WTC11 (cell line): ENCODE results near the gene RPL39L. TPM values are rescaled to one million over a fixed set of nuclear protein-coding genes. Genes with fewer than 3 reads are reported as not detected.

Experiments
- ATAC-seq: fragments of 200-7000 bp; cut with Tn5 transposase; 2 replicates; pipeline ENCODE4 v1.10.0; 2021; ENCODE audit warnings: mild to moderate bottlenecking, moderate library complexity
- CTCF ChIA-PET: fragments of 300-600 bp; sonication (Branson Sonifier 250); formaldehyde crosslinking; loops from one replicate; lab custom pipeline; 2021; ENCODE audit warnings: antibody characterized with exemption; lab: Charles Lee
- POLR2A ChIA-PET: fragments of 350-600 bp; sonication (Branson Sonifier 250); formaldehyde crosslinking; loops from one replicate; lab custom pipeline; 2021; ENCODE audit warnings: antibody characterized with exemption; lab: Charles Lee
- DNase-seq: peaks from one replicate; pipeline ENCODE4 v3.0.0; 2021; ENCODE audit warnings: low spot score
- H3K27ac Mint-ChIP-seq: 2 replicates; pipeline ENCODE4 v1.8.0; 2021; ENCODE audit warnings: mixed read lengths
- H3K27me3 Mint-ChIP-seq: 2 replicates; pipeline ENCODE4 v1.8.0; 2021; ENCODE audit warnings: low read depth, mild to moderate bottlenecking, moderate library complexity, mixed read lengths
- H3K36me3 Mint-ChIP-seq: 2 replicates; pipeline ENCODE4 v1.8.0; 2021; ENCODE audit warnings: mixed read lengths
- H3K4me1 Mint-ChIP-seq: 2 replicates; pipeline ENCODE4 v1.8.0; 2022; ENCODE audit warnings: mixed read lengths
- H3K4me3 Mint-ChIP-seq: 2 replicates; pipeline ENCODE4 v1.8.0; 2021; ENCODE audit warnings: mild to moderate bottlenecking, moderate library complexity, mixed read lengths
- H3K9me3 Mint-ChIP-seq: 2 replicates; pipeline ENCODE4 v1.8.0; 2021; ENCODE audit warnings: mixed read lengths
- CREM ChIP-seq: sonication (generic); formaldehyde crosslinking; IDR thresholded peaks from 2 replicates; pipeline ENCODE4 v1.8.1; 2022; ENCODE audit warnings: mild to moderate bottlenecking, missing genetic modification reagents, moderate library complexity
- IRF2 ChIP-seq: sonication (generic); formaldehyde crosslinking; IDR thresholded peaks from 2 replicates; pipeline ENCODE4 v1.8.0; 2022; ENCODE audit warnings: low read depth, missing genetic modification reagents, borderline replicate concordance
- JUN ChIP-seq: sonication (generic); formaldehyde crosslinking; IDR thresholded peaks from 2 replicates; pipeline ENCODE4 v1.8.0; 2023; ENCODE audit warnings: mild to moderate bottlenecking, missing genetic modification reagents
- MXD4 ChIP-seq: fragments of 250-450 bp; sonication (Bioruptor Pico); IDR thresholded peaks from 2 replicates; pipeline ENCODE4 v1.8.0; 2021; ENCODE audit warnings: mild to moderate bottlenecking, moderate library complexity, borderline replicate concordance
- NFATC4 ChIP-seq: fragments of 250-450 bp; sonication (Bioruptor Pico); IDR thresholded peaks from 2 replicates; pipeline ENCODE4 v1.9.0; 2021; ENCODE audit warnings: mild to moderate bottlenecking
- NR3C1 ChIP-seq: sonication (generic); formaldehyde crosslinking; conservative IDR thresholded peaks from 2 replicates; pipeline ENCODE4 v1.8.1; 2023; ENCODE audit warnings: low read depth, mild to moderate bottlenecking, missing genetic modification reagents
- OVOL2 ChIP-seq: fragments of 250-450 bp; sonication (Bioruptor Pico); IDR thresholded peaks from 2 replicates; pipeline ENCODE4 v1.9.0; 2021; ENCODE audit warnings: mild to moderate bottlenecking, borderline replicate concordance
- ZBTB21 ChIP-seq: sonication (generic); formaldehyde crosslinking; IDR thresholded peaks from 2 replicates; pipeline ENCODE4 v1.8.1; 2023; ENCODE audit warnings: mild to moderate bottlenecking, missing genetic modification reagents, borderline replicate concordance
- ZNF219 ChIP-seq: sonication (generic); formaldehyde crosslinking; IDR thresholded peaks from 2 replicates; pipeline ENCODE4 v1.8.0; 2023; ENCODE audit warnings: missing genetic modification reagents, mild to moderate bottlenecking, borderline replicate concordance
- ZNF232 ChIP-seq: sonication (generic); formaldehyde crosslinking; IDR thresholded peaks from 2 replicates; pipeline ENCODE4 v1.8.0; 2022; ENCODE audit warnings: mild to moderate bottlenecking, missing genetic modification reagents
- ZNF263 ChIP-seq: sonication (generic); formaldehyde crosslinking; IDR thresholded peaks from 2 replicates; pipeline ENCODE4 v1.8.1; 2022; ENCODE audit warnings: low read depth, mild to moderate bottlenecking, moderate library complexity, missing genetic modification reagents
- ZNF423 ChIP-seq: fragments of 250-450 bp; sonication (Bioruptor Pico); IDR thresholded peaks from 2 replicates; pipeline ENCODE4 v2.1.2; 2022; ENCODE audit warnings: mild to moderate bottlenecking, moderate library complexity
- ZNF671 ChIP-seq: fragments of 250-450 bp; sonication (Bioruptor Pico); IDR thresholded peaks from 2 replicates; pipeline ENCODE4 v1.8.0; 2021; ENCODE audit warnings: mild to moderate bottlenecking
- total RNA-seq: library from RNA; stranded (reverse); gene quantifications from 3 replicates; pipeline ENCODE4 v1.2.3, GENCODE V29; 2021
- TF ChIP-seq, protein P1 (sequence below): sonication (generic); formaldehyde crosslinking; IDR thresholded peaks from 2 replicates; pipeline ENCODE4 v1.8.1; 2023; ENCODE audit warnings: mild to moderate bottlenecking, missing genetic modification reagents, moderate library complexity
- TF ChIP-seq, protein P2 (sequence below): sonication (generic); formaldehyde crosslinking; IDR thresholded peaks from 2 replicates; pipeline ENCODE4 v1.8.1; 2023; ENCODE audit warnings: mild to moderate bottlenecking, moderate library complexity, missing genetic modification reagents
- TF ChIP-seq, protein P3 (sequence below): sonication (generic); formaldehyde crosslinking; IDR thresholded peaks from 2 replicates; pipeline ENCODE4 v1.8.1; 2023; ENCODE audit warnings: mild to moderate bottlenecking, missing genetic modification reagents, moderate library complexity
- TF ChIP-seq, protein P4 (sequence below): sonication (generic); formaldehyde crosslinking; IDR thresholded peaks from 2 replicates; pipeline ENCODE4 v1.8.1; 2023; ENCODE audit warnings: mild to moderate bottlenecking, missing genetic modification reagents, borderline replicate concordance
- TF ChIP-seq, protein P5 (sequence below): sonication (generic); formaldehyde crosslinking; IDR thresholded peaks from 2 replicates; pipeline ENCODE4 v1.8.1; 2022; ENCODE audit warnings: low read depth, missing genetic modification reagents, borderline replicate concordance
- TF ChIP-seq, protein P6 (sequence below): sonication (generic); formaldehyde crosslinking; IDR thresholded peaks from 2 replicates; pipeline ENCODE4 v1.8.0; 2023; ENCODE audit warnings: missing genetic modification reagents

The RPL39L gene
- total RNA-seq, 1 experiment from 2014 or later = 78.3 TPM

DNA sequence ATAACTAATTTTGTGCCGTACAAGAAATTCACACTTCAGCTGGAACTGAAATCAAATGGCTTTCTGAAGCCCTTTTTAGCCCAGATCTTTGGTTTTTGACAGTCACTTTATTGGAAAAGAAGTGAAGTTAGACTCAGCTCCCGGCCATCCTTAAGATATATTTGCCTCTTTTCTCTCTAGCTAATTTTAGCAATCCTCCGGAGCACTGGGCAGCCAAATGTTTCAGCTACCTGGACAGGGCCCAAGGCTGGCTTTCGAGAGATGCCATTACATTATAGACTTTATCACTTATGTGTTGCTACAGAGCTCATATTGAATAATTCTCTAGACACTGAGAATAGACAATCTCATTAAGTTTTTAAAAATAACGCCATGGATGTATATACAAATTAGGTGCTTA lies 28.5 kb upstream of the RPL39L start (continued):
- TF ChIP-seq, protein P1, sequence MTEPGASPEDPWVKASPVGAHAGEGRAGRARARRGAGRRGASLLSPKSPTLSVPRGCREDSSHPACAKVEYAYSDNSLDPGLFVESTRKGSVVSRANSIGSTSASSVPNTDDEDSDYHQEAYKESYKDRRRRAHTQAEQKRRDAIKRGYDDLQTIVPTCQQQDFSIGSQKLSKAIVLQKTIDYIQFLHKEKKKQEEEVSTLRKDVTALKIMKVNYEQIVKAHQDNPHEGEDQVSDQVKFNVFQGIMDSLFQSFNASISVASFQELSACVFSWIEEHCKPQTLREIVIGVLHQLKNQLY (CRISPR knock-in tag) = no peak
- TF ChIP-seq ZBTB21 (CRISPR knock-in tag) = no peak
- no peak for TF ChIP-seq MXD4
- TF ChIP-seq NR3C1 = no peak
- no peak for TF ChIP-seq IRF2 (CRISPR knock-in tag)
- TF ChIP-seq, protein P2, sequence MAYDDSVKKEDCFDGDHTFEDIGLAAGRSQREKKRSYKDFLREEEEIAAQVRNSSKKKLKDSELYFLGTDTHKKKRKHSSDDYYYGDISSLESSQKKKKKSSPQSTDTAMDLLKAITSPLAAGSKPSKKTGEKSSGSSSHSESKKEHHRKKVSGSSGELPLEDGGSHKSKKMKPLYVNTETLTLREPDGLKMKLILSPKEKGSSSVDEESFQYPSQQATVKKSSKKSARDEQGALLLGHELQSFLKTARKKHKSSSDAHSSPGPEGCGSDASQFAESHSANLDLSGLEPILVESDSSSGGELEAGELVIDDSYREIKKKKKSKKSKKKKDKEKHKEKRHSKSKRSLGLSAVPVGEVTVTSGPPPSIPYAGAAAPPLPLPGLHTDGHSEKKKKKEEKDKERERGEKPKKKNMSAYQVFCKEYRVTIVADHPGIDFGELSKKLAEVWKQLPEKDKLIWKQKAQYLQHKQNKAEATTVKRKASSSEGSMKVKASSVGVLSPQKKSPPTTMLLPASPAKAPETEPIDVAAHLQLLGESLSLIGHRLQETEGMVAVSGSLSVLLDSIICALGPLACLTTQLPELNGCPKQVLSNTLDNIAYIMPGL (CRISPR knock-in tag) = no peak
- no peak for TF ChIP-seq NFATC4 (CRISPR knock-in tag)
- TF ChIP-seq JUN (CRISPR knock-in tag) = no peak
- TF ChIP-seq CREM (CRISPR knock-in tag) = no peak

DNA sequence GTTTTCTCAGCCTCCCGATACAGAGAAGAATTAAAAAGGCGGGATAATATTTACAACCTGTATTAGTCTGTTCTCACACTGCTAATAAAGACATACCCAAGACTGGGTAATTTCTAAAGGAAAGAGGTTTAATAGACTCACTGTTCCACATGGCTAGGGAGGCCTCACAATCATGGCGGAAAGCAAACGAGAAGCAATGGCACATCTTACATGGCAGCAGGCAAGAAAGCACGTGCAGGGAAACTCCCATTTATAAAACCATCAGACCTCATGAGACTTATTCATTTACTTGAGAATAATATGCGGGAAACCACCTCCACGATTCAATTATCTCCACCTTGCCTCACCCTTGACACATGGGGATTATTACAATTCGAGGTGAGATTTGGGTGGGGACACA lies 27.5 kb upstream of the RPL39L start:
- Mint-ChIP-seq H3K27ac (peak overlapping the region; percentile 61), H3K4me1 (peaks cover 72% of the 10 kb centered on the region), H3K27me3 (no peaks in the 10 kb centered on the region), H3K9me3 (peaks cover 10% of the 10 kb centered on the region), H3K36me3 (peaks cover 53% of the 10 kb centered on the region), H3K4me3 (no peak overlapping the region)
- ATAC-seq (no peak), DNase-seq (no peak)
- TF ChIP-seq ZNF423 (CRISPR knock-in tag) (no peak), ZNF219 (no peak), ZNF232 (no peak), ZNF263 (CRISPR knock-in tag) (no peak), ZNF671 (CRISPR knock-in tag) (no peak), OVOL2 (CRISPR knock-in tag) (no peak)
- TF ChIP-seq, protein P3, sequence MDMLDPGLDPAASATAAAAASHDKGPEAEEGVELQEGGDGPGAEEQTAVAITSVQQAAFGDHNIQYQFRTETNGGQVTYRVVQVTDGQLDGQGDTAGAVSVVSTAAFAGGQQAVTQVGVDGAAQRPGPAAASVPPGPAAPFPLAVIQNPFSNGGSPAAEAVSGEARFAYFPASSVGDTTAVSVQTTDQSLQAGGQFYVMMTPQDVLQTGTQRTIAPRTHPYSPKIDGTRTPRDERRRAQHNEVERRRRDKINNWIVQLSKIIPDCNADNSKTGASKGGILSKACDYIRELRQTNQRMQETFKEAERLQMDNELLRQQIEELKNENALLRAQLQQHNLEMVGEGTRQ (CRISPR knock-in tag) = no peak
- TF ChIP-seq, protein P4, sequence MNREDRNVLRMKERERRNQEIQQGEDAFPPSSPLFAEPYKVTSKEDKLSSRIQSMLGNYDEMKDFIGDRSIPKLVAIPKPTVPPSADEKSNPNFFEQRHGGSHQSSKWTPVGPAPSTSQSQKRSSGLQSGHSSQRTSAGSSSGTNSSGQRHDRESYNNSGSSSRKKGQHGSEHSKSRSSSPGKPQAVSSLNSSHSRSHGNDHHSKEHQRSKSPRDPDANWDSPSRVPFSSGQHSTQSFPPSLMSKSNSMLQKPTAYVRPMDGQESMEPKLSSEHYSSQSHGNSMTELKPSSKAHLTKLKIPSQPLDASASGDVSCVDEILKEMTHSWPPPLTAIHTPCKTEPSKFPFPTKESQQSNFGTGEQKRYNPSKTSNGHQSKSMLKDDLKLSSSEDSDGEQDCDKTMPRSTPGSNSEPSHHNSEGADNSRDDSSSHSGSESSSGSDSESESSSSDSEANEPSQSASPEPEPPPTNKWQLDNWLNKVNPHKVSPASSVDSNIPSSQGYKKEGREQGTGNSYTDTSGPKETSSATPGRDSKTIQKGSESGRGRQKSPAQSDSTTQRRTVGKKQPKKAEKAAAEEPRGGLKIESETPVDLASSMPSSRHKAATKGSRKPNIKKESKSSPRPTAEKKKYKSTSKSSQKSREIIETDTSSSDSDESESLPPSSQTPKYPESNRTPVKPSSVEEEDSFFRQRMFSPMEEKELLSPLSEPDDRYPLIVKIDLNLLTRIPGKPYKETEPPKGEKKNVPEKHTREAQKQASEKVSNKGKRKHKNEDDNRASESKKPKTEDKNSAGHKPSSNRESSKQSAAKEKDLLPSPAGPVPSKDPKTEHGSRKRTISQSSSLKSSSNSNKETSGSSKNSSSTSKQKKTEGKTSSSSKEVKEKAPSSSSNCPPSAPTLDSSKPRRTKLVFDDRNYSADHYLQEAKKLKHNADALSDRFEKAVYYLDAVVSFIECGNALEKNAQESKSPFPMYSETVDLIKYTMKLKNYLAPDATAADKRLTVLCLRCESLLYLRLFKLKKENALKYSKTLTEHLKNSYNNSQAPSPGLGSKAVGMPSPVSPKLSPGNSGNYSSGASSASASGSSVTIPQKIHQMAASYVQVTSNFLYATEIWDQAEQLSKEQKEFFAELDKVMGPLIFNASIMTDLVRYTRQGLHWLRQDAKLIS (CRISPR knock-in tag) = no peak
- TF ChIP-seq, protein P5, sequence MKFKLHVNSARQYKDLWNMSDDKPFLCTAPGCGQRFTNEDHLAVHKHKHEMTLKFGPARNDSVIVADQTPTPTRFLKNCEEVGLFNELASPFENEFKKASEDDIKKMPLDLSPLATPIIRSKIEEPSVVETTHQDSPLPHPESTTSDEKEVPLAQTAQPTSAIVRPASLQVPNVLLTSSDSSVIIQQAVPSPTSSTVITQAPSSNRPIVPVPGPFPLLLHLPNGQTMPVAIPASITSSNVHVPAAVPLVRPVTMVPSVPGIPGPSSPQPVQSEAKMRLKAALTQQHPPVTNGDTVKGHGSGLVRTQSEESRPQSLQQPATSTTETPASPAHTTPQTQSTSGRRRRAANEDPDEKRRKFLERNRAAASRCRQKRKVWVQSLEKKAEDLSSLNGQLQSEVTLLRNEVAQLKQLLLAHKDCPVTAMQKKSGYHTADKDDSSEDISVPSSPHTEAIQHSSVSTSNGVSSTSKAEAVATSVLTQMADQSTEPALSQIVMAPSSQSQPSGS (CRISPR knock-in tag) = no peak
- TF ChIP-seq, protein P6, sequence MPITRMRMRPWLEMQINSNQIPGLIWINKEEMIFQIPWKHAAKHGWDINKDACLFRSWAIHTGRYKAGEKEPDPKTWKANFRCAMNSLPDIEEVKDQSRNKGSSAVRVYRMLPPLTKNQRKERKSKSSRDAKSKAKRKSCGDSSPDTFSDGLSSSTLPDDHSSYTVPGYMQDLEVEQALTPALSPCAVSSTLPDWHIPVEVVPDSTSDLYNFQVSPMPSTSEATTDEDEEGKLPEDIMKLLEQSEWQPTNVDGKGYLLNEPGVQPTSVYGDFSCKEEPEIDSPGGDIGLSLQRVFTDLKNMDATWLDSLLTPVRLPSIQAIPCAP (CRISPR knock-in tag) = no peak
- POLR2A ChIA-PET = no interaction called here
- CTCF ChIA-PET = interaction anchor here (1.0 kb wide), 1 partner anchor 27 kb away, joined by 6 read pairs; the partner anchor contains the start of gene RPL39L
